SIG-M5 (cell line): Measurements from ENCODE around the gene PTPN14.
"Not testable (repeated sequence)": the region's sequence is repeated elsewhere in the genome, so short reads cannot be mapped to it uniquely, and the experiment has no call there.

ENCODE experiments used
- DNase-seq: peaks from one replicate; lab custom pipeline; 2025; lab: John Stamatoyannopoulos, UW

The PTPN14 gene

DNA sequence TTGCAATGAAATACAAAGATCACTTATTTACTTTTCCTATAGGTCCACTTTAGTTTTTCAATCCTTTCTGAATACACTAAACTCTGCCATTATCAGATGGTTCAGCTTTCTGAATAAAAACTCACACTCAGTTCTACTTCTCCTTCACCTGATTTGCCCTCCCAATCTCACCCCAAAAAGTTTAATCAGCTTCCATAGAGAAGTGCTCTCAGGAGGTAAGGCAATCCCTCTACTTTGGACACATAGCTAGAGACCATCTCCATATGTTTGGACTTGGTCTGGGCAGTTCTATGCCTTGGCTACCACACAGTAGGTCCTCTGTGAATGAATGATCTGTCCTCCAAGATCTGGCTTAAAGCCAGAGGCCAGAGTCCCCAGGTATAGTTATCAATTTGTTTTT lies 40.9 kb downstream of the PTPN14 start:
- no peak for DNase-seq

DNA sequence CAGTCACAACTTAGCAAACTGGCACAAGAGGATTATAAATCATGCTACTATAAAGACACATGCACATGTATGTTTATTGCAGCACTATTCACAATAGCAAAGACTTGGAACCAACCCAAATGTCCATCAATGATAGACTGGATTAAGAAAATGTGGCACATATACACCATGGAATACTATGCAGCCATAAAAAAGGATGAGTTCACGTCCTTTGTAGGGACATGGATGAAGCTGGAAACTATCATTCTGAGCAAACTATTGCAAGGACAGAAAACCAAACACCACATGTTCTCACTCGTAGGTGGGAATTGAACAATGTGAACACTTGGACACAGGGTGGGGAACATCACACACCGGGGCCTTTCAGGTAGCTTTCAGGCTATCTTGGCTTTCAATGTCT lies 41.8 kb downstream of the PTPN14 start:
- DNase-seq, result not testable (repeated sequence)

DNA sequence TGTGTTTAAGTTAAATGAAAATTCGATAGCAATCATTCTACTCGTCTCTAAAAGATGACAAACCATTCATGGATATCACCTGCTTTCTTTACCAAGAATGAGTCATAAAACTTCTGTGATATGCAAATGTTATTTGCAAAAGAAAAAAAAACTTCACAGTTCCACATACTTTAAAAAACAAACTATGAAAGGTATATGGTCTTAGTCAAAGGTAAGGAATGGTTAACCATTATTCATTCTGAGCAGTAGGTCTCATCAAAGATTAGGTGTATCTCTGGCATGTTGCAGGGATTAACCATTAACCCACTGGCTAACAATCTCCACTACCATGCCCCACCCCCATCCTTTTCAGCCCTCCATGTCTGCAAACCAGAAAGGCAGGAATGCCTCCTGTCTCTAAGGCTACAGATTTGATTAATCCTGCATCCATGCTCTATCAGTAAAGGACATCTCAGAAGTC lies 44.4 kb downstream of the PTPN14 start:
- DNase-seq, result no peak

DNA sequence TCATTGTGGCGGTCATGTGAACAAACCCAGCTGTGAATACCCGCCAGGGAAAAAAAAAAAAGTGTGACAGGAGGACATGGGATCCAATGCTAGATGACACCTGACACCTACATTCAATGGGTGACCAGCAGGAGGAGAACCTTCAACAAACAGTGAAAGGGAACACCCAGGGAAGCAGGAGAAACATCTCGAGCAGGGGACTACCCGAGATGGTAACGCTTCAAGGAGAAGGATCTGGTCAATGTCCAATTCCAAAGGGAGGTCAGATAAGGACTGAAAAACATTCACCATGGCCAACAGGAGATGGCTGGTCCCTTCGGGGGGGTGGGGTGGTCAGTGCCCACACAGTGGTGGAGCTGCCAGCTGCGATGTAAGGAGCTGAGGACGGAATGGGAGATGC lies 46.3 kb downstream of the PTPN14 start:
- DNase-seq, result no peak

DNA sequence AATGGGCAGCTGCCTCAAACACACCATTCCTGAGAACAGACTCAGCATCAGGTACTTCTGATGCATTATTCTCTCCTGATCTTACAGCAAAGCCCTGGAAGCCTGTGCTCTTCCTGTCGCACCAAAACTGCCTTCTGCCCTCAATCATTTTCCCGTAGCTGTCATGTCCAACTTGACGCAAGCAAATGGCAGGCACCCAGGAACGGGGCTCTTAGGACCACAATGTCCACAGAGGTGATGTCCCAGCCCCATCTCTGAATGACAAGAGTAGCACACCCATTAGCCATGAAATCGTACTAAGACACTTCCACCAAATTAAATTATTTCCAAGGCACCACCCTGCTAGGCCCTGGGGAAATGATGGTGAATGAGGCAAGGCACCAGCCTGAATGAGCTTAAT lies 47.1 kb downstream of the PTPN14 start:
- no peak for DNase-seq

DNA sequence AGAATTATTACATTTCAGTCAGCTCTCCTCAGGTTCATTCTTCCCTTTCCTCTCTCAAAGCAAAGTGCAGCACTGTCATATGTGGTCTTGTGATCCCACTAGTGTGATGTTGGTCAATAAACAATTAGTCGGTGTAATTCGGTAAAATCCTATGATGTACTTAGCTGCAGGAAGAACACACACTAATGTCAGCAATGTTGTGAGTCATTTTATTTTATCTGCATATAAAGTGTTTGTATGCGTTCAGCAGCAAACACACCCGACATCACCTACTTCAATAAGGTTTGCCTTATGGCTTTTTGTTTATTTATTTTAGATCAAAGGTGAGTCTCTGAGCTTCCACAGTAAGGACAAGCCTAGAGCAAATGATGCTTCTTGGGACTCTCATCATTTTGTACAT lies 47.8 kb downstream of the PTPN14 start:
- DNase-seq, result no peak

DNA sequence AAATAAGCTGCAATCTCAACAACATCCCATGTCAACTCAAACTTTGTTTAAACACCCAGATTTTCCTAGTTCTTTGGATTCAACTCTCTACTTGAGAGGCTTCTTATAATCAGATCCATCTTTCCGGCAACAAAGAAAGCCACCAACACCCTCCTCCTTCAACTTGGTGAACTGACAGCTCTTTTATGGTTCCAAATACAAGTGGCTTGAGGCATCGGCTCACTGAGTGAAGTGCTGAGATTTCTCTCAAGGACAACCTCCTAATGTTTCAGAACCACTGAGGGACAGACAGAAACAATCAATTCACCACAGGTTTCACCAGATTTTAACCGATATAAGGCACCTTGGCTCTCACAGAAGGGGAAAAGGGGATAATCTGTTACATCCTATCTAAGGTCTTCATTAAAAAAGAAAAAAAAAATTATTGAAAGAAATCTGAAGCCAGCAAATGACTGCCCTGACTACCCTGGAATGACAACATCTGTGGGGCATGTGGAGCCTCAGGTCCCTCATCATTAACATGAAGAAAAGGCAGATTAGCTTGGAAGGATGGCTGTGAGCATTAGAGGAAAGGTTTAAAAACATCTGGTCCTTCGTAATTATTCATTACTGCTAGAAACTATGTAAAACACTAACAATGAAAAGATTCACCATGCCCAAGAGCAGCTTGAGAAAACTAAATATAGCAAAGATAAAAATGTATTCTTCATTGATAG lies 50.9 kb downstream of the PTPN14 start:
- DNase-seq, result no peak

DNA sequence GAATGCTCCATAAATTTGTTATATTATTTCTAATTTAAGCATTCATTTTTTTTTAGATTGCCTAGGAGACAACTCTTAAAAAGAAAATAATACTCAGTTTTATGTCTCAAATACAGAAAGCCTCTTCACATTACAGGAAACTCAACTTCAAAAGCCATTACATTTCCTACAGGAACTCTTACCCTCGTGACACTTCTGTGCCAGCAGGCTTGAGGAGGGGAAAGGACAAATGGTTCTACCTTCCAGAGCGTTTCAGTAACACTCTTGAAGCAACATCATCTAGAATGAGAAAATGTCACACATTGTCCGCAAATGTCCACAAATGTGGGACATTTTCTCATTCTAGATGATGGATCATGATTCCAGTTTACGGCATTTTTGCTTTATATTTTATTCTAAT lies 51.7 kb downstream of the PTPN14 start:
- no peak for DNase-seq

DNA sequence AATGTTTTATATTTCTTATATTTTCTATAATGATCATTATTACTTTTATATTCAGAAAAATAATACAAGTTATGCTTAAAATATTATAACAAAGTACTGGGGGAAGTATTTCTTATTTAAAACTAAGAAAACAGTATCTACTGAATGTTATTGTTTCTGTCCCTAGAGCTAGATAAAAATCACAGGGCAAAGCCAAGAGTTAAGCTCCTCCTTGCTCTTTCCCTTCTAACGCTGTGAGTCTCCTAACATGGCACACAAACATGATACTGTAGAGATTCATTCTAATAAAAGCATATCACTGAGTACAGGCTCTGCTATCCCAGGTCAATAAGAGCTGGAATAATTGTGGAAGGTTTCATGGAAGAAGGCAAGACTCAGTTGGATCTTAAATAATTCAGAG lies 53.4 kb downstream of the PTPN14 start:
- DNase-seq, result no peak

DNA sequence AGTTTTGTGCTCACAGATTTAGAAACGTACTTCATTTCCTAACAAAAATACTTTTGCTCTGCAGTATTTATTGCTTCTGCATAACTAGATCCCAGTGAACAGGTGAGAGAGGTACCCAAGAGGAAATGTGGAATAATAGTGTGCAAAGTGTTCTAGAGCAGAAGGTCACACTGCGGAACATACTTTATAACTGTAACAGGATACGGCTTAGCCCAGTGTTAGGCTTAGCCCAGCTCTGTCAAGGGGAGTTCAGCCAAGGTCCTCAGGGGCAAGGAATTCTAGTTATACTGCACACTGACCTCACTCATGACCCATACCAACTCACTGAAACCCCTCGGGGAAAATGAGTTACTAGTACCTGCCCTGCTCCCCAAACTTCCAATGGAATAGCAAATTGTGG lies 55.3 kb downstream of the PTPN14 start:
- no peak for DNase-seq

DNA sequence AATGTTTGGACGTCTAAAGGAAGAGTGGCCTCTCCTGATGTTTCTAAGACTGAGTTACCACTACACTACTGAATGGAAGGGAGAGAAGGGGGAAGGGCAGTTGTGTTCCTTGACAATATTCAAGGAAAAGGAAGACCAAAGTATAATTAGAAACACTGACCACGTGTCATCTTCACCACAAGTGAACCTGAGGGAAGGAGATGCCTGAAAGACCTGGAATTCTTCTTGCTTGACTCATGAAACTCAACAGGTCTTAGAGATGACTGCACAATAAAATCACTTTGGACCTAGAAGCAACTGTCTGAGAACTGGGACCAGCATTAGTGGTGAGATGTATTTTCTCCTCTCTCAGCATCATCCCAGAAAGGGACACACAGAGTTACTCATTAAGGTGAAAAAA lies 56.7 kb downstream of the PTPN14 start:
- DNase-seq, result no peak

DNA sequence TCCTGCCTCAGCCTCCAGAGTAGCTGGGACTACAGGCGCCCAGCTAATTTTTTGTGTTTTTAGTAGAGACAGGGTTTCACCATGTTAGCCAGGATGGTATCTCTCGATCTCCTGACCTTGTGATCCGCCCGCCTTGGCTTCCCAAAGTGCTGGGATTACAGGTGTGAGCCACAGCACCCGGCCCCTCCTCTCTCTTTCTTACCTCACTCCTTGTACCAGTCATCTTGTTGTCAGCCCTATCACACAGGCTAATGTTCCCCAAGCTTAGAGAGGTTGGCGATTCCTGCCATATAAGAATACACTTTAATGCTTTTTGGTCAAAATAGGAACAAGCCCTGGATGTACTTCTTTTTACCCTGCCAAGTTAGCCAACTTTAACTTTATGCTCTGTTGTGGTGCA lies 57.2 kb downstream of the PTPN14 start:
- not testable (repeated sequence) for DNase-seq

DNA sequence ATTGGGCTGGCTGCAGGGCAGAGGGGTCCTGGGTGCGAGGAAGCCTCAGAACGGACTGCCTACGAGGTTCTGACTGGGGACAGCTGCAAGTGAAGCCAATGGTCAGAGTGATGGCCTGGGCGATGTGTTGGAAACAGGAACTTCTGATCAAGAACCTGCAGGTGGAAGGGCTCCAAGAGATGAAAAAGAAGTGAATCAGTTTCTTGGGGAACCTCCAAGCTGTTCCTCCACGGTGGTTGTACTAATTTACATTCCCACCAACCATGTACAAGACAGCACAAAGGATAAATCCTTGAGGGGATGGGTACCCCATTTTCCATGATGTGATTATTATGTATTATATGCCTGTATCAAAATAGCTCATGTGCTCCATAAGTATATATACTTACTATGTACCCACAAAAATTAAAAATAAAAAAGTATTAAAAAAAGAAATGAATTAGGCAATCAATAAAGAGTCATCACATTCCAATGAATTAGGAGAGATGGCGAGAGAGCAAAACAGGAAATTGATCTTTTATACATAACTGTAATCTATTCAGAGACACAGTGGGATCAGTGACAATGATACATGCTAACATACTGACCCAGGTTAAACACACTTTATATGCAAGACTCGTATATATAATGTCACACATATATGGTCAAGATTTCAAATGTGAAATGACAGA lies 58.1 kb downstream of the PTPN14 start:
- DNase-seq, result no peak

DNA sequence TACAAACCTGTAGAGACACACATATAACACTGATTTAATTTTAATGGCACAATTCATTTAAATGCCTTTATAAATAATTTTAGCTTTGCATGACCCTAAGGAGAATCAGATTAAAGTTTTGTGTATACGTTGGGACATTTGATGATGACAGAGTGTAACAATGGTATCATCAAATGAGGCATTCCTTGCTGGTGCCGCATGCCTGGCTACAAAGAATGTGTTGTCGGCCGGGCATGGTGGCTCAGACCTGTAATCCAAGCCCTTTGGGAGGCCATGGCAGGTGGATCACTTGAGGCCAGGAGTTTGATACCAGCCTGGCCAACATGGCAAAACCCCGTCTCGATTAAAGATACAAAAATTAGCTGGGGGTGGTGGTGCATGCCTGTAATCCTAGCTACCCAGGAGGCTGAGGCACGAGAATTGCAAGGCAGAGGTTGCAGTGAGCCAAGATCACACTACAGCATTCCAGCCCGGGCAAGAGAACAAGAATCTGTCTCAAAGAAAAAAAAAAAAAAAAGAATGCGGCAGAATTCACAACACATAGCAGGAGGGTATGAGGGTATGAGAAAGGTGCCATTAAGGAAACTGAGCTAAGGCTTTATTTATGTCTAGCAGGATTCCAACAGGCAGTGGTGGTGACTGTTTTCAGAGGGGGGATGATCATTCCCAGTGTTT lies 58.9 kb downstream of the PTPN14 start:
- DNase-seq, result no peak

DNA sequence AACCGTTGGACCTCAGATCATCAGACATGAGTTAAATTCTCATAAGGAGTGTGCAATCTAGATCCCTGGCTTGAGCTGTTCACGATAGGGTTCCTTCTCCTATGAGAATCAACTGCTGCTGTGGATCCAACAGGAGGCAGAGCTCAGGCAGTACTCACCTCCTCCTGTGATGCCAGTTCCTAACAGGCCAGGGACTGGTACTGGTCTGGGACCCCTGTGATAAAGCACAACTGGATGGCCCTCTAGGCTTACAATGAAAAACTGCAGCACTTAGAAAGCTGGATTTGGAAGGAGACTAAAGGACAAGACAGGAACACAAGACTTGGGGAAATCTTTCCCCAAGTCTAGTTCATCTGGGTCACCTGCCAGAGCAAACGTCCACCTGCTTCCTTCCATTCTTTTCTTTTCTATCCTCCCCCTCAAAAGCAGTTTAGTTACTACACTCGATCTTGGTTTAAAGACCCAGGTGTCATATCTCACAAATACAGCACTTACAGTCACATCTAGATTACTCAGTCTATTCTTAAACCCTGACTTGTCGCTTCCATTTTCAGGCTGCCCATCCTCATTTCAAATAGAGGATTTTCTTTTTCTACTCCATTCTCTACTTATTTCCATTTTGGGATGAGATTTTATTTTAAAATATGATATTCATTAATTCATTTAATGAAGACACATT lies 59.8 kb downstream of the PTPN14 start:
- no peak for DNase-seq

DNA sequence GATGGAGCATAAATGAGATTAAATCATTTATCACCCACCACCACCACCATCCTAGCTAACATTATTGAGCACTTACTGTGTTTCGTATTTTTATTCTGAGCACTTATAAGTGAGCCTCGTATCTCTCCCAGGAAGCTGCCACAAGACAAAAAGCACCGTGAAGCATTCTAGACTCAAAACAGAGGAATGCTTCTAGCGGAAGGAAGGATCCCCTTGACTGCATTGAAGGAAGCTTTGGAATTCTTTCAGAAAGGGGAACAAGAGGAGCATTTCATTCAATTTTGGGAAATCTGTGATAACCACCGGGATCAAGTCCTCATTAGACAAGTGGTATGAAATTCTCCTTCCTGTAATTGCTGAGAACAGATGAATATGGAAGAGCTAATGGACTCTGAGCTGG lies 66.3 kb downstream of the PTPN14 start:
- DNase-seq, result no peak

DNA sequence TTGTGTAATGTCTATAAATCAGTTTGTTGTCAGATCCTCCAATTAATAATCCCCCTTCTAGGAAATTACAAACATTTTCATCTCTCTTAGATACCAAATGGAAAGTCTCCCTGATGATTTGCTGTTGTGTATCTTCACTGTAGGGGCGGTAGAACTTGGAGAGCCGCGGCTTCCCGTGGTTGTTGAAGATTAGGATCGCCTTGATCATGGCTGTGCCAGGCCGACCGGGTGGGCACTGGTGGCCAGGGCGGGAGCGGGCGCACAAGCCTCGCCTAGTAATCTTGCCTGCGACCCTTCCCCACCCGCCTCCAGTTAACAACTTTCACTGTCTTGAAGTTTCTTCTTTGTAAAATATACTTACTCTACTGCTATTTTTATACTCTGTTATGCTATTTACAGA lies 68.2 kb downstream of the PTPN14 start:
- not testable (repeated sequence) for DNase-seq

DNA sequence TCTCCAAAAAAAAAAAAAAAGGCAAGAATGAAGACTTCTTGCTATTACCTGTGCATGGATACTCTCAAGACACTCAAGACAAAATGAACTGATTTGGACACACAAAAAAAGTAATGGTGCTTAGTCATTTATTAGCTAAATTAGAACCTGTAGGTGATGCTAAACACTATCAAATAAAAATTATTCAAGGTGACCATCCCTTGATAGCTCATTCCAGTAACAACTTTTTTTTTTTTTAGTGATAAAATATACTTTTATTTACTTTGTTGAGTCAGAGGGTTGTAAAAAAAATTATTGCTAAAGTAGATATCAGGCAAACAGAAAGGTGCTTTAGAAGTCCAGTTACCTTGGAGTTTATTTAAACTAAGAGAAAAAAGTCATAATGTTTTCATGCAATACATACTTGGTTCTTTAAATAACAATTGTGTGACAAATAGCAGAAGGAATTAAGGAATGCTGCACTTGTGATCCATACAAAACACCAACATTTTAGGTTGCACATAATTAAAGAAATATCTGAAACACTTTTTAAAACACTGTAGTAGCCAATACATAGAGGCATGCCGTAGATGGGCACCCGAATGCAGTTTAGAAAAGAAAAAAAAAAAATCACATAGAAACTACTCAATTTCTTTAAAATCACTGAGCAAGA lies 69.3 kb downstream of the PTPN14 start:
- not testable (repeated sequence) for DNase-seq

DNA sequence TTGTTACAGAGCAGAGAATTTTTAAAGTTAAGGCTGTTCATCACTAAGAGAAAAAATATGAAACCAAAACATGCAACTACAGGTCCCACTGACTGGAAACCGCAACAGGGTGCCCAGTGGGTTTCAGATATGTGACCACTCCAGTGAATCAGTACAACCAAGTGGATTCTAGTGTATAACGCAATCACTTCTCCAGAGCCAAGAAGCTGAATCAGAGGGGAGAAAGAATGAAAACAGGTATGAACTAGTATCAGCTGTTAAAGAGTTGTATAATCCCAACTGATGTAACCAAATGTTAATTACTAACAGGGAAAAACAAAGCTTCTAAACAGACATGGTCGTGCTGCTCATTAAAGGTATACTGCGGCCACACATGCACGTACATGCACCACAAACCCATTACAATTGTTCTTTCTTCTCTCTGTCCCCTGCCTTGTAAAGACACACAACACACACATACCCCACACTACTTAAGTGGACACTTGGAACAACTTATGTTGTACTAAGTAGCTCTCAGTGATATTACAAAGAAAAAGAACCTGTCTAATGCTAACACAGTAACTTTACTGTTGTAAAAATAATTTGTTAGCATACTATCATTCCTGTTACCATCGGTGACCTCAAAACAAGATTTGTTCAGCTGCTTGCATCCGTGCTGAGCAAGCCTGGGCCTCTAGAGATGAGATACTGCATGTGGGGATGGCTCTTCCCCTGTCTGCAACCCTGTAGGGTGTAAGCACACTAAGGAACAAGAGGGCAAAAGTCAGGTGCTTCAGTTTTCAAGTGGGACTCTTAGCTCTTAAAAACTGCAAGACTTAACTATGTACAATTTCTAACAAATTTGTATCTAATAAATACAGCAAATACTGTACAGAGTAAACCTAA lies 74.2 kb downstream of the PTPN14 start:
- no peak for DNase-seq

DNA sequence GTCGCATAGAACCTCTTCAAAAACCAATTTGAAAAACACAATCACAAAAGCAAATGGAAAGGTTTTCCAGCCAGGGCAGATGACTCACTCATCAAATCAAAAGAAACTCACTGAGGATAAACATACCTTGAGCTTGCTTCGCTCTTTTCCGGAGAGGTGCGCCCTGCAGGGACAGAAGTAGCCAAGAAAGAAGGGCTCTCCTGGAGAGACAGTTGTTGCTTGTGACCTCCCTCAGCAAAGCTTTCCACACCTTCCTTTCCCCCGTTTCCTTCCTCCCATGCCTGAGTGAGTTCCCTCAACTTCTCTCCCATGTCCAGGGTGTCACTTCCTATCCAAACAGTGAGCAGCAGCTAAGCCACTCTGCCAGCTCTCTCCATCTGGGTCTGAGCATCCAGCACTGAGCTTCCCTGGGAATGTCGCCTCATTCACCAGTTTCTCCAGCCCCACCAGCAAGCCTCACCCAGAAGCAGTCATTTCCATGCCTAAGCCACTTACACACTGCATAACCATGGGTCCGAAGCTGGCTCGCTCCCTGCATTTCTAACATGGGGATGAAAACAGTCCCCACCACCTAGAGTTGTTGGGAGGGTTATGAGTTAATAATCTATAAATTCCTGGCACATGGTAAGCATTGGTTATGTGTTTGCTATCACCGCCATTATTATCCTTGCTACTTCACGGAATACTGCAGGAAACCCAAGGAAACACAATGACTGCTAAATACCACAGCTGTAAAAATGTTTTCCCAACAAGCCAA lies 75.0 kb downstream of the PTPN14 start:
- no peak for DNase-seq
